Dermis lymphatic vessel endothelial cell (primary cell): ENCODE measurements around the gene TMPRSS4. TPM values are rescaled to one million over a fixed set of nuclear protein-coding genes. Genes with fewer than 3 reads are reported as not detected.

Experiments
- total RNA-seq: library from RNA; depleted of rRNA; stranded (reverse); fragments of >200 nt; gene quantifications from 2 replicates; pipeline ENCODE4 v1.2.1, GENCODE V29; 2014

The TMPRSS4 gene, protein sequence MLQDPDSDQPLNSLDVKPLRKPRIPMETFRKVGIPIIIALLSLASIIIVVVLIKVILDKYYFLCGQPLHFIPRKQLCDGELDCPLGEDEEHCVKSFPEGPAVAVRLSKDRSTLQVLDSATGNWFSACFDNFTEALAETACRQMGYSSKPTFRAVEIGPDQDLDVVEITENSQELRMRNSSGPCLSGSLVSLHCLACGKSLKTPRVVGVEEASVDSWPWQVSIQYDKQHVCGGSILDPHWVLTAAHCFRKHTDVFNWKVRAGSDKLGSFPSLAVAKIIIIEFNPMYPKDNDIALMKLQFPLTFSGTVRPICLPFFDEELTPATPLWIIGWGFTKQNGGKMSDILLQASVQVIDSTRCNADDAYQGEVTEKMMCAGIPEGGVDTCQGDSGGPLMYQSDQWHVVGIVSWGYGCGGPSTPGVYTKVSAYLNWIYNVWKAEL
- total RNA-seq = not detected in 2 replicates

DNA sequence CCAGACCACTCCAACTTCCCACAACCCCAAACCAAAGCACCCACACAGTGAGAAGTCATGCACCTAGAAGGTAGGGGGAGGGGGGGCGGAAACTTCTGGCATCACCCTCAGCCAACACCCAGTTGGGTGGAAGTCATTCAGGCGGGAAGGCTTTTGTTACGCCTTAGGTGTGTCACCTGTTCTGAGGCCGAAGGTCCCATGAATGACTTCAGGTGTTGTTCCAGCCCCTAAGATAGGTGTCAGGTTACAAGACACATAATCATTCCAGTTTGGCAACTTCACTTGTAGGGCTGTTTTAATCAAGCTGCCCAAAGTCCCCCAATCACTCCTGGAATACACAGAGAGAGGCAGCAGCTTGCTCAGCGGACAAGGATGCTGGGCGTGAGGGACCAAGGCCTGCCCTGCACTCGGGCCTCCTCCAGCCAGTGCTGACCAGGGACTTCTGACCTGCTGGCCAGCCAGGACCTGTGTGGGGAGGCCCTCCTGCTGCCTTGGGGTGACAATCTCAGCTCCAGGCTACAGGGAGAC is at the start of gene TMPRSS4:
TSS of gene TMPRSS4 (plus strand) at position 325 of the 528 bp plus-strand sequence. CDS start 225 bp downstream, outside the sequence.

GRCh38 chr11:118086913-118087768 is 10.3 kb downstream of the TMPRSS4 start, which contains the start of gene SMIM35:
TSS of gene SMIM35 (minus strand) at chr11:118086963. CDS start at chr11:118086757, 206 bp downstream.

GRCh38 chr11:118152552-118153471 is 75.9 kb downstream of the TMPRSS4 start, which contains the start of gene SCN4B:
TSS of gene SCN4B (minus strand) at chr11:118152823. CDS start at chr11:118152673, 150 bp downstream.

Other genes with a start within 250 kb of the TMPRSS4 start
- gene FXYD6, start 200.4 kb upstream of the TMPRSS4 start, total RNA-seq = 3.7 and 11.3 TPM in 2 replicates
- not detected in 2 replicates for gene TMPRSS13, start 147.7 kb upstream of the TMPRSS4 start, total RNA-seq
- gene IL10RA, start 90.7 kb upstream of the TMPRSS4 start, total RNA-seq = not detected in 2 replicates
- gene SMIM35, start 9.9 kb downstream of the TMPRSS4 start, total RNA-seq = not detected in 2 replicates
- under 0.01 and 0.11 TPM in 2 replicates for gene SCN4B, start 75.7 kb downstream of the TMPRSS4 start, total RNA-seq
- gene SCN2B, start 99.6 kb downstream of the TMPRSS4 start, total RNA-seq = not detected in 2 replicates
- gene JAML, start 147.9 kb downstream of the TMPRSS4 start, total RNA-seq = 0.11 and 0.17 TPM in 2 replicates
- gene MPZL3, start 175.3 kb downstream of the TMPRSS4 start, total RNA-seq = 1.2 and 2.1 TPM in 2 replicates
- gene MPZL2, start 187.2 kb downstream of the TMPRSS4 start, total RNA-seq = 0.95 and 2.9 TPM in 2 replicates
- not detected in 2 replicates for gene CD3E, start 227.7 kb downstream of the TMPRSS4 start, total RNA-seq